HG03575 (cell line): ENCODE results near the gene GALNT17.
"Not testable (repeated sequence)": the region's sequence is repeated elsewhere in the genome, so short reads cannot be mapped to it uniquely, and the experiment has no call there.

Experiments used
- ATAC-seq: cut with Tn5 transposase; IDR thresholded peaks from one replicate; pipeline ENCODE4 v1.9.1; 2021; ENCODE audit not compliant: unreplicated experiment, insufficient number of reproducible peaks, low FRiP score; ENCODE audit errors: extremely low read depth

GALNT17 gene

GRCh38 chr7:71558806-71559613 is 427.1 kb downstream of the GALNT17 start:
- ATAC-seq = no peak

- no peak for ATAC-seq
Observed at GRCh38 chr7:71560354-71560995, 428.5 kb downstream of the GALNT17 start.

GRCh38 chr7:71563276-71563675 is 431.3 kb downstream of the GALNT17 start:
- no peak for ATAC-seq

GRCh38 chr7:71566376-71566775 is 434.4 kb downstream of the GALNT17 start:
- ATAC-seq = no peak

GRCh38 chr7:71566991-71567390 is 435.0 kb downstream of the GALNT17 start:
- no peak for ATAC-seq

GRCh38 chr7:71574153-71574860 is 442.4 kb downstream of the GALNT17 start:
- ATAC-seq = no peak

GRCh38 chr7:71580027-71580426 is 448.1 kb downstream of the GALNT17 start:
- ATAC-seq = no peak

GRCh38 chr7:71584256-71584655 is 452.3 kb downstream of the GALNT17 start:
- no peak for ATAC-seq

GRCh38 chr7:71591876-71592275 is 459.9 kb downstream of the GALNT17 start:
- no peak for ATAC-seq

- ATAC-seq = not testable (repeated sequence)
Observed at GRCh38 chr7:71592388-71592787, 460.4 kb downstream of the GALNT17 start.

GRCh38 chr7:71594736-71595135 is 462.8 kb downstream of the GALNT17 start:
- ATAC-seq = no peak

- ATAC-seq = no peak
Observed at GRCh38 chr7:71595176-71595575, 463.2 kb downstream of the GALNT17 start.

- ATAC-seq = no peak
Observed at GRCh38 chr7:71598553-71598952, 466.6 kb downstream of the GALNT17 start.

- ATAC-seq = no peak
Observed at GRCh38 chr7:71601851-71602250, 469.9 kb downstream of the GALNT17 start.

- ATAC-seq = no peak
Observed at GRCh38 chr7:71604818-71605414, 473.0 kb downstream of the GALNT17 start.

GRCh38 chr7:71611986-71612385 is 480.0 kb downstream of the GALNT17 start:
- ATAC-seq = no peak

- no peak for ATAC-seq
Observed at GRCh38 chr7:71612911-71613310, 481.0 kb downstream of the GALNT17 start.

GRCh38 chr7:71613313-71613712 is 481.4 kb downstream of the GALNT17 start:
- ATAC-seq = no peak

GRCh38 chr7:71615017-71615416 is 483.1 kb downstream of the GALNT17 start:
- ATAC-seq = no peak

- no peak for ATAC-seq
Observed at GRCh38 chr7:71616217-71616616, 484.3 kb downstream of the GALNT17 start.
